GM19193 (cell line): ENCODE data around the gene BBS12.

Source experiments
- POLR2A ChIP-seq: IDR thresholded peaks from 4 replicates; pipeline ENCODE4 v1.6.1; 2011; ENCODE audit not compliant: insufficient read depth, insufficient read length; ENCODE audit errors: extremely low read depth

Gene BBS12

DNA sequence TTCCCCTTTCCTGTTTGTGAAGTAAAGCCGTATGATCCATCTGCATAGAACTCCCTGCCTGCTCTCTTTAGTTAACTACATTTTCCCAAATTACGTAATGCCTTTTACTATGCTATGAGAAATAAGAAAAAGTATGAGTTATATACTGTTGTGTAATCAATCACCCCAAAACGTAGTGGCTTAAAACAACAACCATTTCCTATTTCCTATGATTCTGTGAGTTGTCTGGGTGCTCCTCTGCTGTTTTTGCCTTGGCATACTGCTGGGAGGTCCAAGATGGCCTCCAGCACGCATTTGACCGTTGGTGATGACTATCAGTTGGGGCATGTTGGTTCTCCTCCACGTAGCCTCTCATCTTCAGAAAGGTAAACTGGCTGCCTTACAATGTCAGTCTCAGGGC, 39.8 kb downstream of the BBS12 start:
- no peak for TF ChIP-seq POLR2A

DNA sequence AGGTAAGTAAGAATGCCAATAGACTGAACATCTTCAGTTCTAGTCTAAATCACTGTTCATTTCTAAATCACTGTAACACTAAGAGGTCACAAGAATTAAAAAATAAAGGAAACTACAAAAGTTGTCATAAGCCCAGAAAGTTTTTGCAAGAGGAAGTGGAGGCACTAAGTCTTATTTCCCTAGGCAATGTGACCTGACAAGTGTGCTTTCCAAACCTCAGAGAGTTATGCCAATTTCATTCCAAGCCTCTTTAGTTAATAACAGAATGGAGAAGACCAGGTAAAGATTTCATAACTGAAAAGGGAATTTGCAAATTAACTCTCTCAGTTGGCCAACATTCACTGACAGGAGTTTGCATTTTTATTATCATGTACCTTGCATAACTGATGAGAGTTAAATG, 40.5 kb downstream of the BBS12 start:
- TF ChIP-seq POLR2A: no peak

DNA sequence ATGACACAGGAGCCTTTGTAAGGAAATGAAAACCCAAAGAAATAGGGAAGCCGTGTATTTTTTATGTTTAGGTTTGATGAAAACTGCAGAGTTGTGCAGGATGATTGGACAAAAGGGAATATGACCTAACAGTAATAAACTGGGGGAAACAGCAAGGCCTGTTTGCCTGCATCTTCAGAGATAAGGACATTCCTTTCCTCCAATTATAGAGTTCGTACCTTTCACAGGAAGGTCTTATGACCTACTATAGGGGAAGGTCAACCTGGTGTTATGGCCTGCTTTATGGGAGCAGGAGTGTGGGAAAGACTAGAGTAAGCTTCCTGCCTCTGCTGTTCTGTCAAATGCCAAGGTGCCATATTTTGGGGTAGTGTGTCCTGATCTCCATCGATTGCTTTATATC, 42.5 kb downstream of the BBS12 start:
- TF ChIP-seq POLR2A: no peak

DNA sequence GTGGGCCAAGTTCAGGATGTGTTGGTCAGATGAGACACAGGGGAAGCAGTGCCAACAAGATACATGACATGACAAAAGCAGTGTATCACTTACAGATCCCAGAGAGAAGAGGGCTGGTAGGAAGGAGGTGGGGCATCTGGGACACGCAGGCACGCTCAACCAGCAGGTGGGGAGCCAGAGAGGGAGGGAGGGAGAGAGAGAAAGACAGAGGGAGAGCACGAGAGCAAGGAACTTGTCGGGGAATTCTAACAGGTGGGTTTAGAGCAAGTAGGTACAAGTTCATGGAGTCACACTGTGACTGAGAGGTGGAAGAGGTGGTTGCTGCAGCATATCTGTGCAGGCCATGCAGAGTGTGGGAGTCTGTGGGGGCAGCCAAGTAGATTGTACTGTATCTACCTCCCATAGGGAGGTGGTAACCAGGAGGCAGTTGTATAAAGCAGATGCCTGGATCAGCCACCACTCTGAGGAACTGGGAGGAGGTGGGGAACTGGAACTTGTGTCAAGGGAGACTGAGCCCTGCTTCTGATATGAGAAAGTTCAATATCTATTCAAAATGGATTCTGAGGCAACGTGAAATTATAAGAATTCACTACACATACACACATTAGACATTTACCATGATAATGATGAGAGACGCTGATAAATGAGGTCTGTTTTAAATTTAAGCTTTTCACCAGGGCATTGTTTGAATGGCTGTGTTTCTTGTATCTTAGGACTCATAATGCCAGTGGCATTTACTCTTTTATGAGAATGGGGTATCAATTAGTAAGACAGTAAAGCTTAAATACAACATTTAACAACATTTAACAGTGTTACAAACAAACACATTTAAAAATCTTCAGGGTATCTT, 43.7 kb downstream of the BBS12 start:
- TF ChIP-seq POLR2A: no peak

DNA sequence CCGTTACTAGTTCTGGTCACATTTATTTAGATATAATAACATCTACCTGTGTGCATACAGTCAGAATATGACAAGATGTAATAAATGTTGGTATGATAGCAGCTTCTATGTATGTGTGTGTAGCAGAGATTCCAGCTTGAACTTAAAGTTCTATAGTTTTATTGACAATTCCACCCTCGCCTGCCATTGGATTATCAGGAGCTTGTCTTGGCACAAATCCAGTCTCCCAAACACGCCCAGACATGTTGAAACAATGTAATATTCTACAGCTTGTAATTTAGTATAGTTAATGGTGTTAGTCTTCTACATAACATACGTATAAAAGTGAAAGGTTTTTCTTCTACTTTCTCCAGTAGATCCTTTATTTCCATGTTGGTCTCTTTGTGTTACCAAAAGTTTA, 44.4 kb downstream of the BBS12 start:
- no peak for TF ChIP-seq POLR2A

DNA sequence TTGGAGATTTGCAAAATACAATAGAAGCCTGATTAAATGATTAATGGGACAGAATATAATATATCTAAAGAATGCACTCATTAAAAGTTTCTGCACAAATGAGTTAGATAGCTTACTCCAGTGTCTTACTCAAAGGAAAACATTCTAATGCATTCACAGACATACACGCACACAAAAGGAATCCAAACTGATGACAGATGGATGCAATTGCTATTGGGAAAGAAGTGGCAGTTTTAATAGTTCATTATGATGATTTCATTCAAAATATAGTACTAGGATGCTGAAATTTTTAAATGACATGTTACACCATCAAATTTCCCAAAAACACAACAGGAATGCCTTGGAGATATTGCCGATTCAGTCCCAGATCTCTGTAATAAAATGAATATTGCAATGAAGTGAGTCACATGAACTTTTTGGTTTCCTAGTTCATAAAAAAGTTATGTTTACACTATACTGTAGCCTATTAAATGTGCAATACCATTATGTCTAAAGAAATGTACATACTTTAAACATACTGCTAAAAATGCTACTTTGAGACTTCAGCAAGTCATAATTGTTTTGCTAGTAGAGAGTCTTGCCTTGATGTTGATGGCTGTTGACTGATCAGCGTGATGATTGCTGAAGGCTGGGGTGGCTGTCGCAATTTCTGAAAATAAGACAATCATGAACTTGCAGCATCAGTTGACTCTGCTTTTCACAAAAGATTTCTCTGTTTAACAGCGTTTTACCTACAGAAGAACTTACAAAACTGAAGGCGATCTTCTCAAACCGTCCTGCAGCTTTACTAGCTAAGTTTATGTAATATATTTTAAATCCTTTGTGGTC, 45.6 kb downstream of the BBS12 start:
- no peak for TF ChIP-seq POLR2A

DNA sequence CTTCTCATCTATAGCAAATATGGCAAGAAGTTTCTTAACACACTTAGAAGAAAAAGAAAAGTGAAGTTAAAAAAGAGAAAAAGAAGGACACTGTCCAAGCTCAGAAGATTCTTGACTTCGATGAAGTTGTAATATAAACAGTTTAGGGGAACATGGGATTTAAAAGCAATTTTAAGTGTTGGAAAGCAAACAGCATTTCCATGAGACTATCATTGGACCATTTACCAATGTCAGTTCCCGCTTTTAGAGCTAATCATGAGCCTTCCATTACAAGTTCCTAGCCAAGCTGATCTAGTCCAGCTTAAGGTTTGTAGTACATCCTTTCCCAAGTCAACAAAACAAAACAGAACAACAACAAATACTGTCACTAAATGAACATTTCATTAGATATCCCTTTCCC, 49.0 kb downstream of the BBS12 start:
- TF ChIP-seq POLR2A: no peak

DNA sequence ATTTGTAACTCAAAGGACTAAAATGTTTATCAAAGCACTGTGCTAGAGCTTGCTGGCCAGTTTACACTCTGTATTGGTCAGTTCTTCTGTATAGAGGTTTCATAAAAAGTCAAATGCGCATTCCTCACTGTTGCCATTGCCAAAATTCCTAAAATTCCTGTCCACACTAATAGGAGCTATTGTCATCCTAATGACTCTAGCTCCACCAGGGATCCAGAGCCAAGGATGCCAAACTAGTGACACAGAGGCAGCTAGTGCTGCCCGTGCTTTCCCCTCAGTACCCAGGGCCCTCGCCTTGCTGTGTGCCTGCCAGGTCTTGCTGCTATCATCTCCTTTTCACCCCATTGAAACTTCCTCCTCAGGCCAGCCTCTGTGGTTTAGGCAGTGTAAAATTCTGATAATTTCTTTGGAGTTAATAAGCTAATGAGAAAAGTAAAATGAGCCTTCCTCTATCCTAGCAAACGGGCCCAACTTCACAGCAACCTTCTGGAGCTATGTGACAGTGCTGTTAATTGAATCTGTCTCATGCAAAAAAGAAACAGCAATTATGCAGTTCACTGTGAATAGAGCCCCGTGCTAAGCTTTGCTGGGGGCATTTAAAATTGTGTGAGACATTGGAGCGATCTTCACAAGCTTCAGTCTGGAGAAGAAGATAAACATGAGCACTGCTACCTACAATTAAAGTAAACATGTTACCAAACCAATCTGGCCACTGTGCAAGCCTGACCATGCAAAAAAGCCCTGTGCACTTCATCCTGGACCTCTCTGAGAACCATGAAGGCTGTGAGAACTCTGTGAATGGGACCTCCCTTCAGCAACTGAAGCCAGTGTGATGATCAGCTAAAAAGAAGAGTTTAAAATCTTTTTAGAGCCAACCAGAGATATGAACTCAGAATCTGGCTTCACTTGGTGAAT, 51.1 kb downstream of the BBS12 start:
- no peak for TF ChIP-seq POLR2A

DNA sequence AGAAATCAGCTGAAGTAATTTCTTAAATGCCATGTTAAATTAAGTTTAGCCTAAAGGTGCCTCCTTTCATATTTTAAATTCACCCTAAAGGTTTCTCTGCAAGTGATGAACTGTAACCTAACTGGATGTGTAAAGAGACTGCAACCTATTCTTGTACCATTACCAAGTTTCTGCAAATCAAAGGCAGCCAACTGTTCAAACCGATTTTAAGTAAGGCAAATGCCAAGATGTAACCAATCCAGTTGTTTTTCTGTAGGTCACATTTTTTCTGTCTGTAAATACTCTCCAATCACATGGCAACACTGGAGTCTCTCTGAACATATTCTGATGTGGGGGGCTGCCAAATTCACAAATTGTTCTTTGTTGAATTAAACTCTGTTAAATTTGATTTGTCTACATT, 51.8 kb downstream of the BBS12 start:
- no peak for TF ChIP-seq POLR2A

DNA sequence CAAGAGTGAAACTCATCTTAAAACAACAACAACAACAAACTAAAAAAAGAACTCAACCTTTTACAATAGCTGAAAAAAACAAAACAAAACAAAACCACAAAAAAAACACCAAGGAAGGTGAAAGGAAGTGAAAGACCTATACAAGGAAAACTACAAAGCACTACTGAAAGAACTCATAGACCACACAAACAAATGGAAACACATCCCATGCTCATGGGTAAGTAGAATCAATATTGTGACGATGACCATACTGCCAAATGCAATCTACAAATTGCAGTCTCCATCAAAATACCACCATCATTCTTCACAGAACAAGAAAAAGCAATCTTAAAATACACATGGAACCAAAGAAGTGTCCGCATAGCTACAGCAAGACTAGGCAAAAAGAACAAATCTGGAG, 52.6 kb downstream of the BBS12 start:
- no peak for TF ChIP-seq POLR2A

DNA sequence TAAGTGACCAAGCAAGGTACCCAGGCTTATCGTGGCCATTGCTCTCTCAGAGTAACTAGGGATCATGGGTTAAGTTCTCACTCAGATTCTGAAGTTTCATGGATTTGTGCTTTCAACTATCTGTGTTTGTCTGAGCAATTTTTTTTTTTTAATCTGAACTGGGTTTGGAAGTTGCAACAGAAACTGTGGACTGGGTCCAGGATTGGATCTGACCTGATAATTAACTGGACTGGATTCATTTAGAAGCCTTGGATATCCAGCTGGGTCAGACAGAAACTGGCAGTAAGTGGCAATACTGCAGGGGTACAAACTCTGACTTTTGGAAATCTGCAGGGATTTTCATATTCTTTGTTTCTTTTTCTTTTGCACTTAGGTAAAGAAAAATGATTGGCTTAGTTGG, 55.4 kb downstream of the BBS12 start:
- no peak for TF ChIP-seq POLR2A

DNA sequence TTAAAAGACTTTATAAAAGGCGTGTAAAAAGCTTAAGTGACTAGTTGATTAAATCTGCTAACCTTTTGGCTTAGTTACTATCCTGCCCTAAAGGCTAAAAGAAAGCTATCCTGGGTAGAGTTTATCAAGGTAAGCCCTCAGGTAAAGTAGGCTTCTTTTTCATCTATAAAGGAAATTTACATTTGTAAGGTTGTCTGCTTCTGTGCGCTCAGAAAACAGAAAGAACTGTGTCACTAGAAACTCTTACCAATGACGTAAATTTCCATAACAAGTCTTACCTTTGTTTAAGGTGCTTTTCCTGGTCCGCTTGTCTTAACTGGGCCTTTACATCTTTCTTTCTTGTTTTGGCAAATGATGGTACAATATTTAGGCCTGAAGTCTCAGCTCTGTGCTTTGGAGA, 56.4 kb downstream of the BBS12 start:
- no peak for TF ChIP-seq POLR2A

DNA sequence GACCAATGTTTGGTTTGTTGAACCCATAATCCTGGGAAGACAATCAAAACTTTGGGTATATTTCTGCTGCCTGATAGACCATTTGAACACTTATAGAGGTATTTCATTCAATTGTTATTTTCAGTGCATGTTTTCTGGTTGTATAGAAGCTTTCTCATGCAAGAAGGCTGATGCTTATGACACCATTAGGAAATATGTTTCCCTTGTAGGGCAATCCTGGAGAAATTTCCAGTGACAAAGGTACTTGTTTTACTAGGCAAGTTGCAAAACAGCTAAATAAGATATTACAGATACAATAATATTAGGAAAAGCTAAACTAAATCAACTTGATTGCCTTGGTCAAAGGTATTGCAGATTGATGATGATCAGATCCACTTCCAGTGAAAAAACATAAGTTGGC, 61.3 kb downstream of the BBS12 start:
- TF ChIP-seq POLR2A: no peak
